Body of pancreas (tissue), 4 donors: ENCODE data around the gene USP31.

Experiments
- CTCF ChIP-seq, 7 experiments: fragments of 450-650 bp in 4 of 7; fragments of 200-600 bp in 3 of 7; sonication (generic) in 3 of 7; IDR thresholded peaks; one replicate each; pipeline ENCODE4 v1.5.1; 2016 to 2019; ENCODE audit warnings: antibody characterized with exemption in 7 of 7
- POLR2A ChIP-seq, 3 donors: fragments of 450-650 bp; IDR thresholded peaks; one replicate each; pipeline ENCODE4 v1.6.1; 2016; ENCODE audit warnings: antibody characterized with exemption in 3 of 3, mild to moderate bottlenecking in 2 of 3

- TF ChIP-seq POLR2A (IDR thresholded peaks at IDR 0.05) (no peak), CTCF (IDR thresholded peaks at IDR 0.05) (no peak)
Measured at GRCh38 chr16:23027386-23027785, 121.9 kb downstream of the USP31 start.
